Measurements from ENCODE around the gene SUMO2. TPM values are rescaled to one million over a fixed set of nuclear protein-coding genes. Genes with fewer than 3 reads are reported as not detected.
"Not testable (repeated sequence)": the region's sequence is repeated elsewhere in the genome, so short reads cannot be mapped to it uniquely, and the experiment has no call there.

The SUMO2 gene
- total and polyA plus RNA-seq, 10 of the 15 experiments (the other 5 are each of a cell fraction or from before 2014, with no cell fraction given), result 163 to 803 (median 555) TPM

- TF ChIP-seq ATF3 (IDR thresholded peaks at IDR 0.05; ENCODE audit: borderline replicate concordance, extremely low read depth, low read depth, low read length), result no peak
- TF ChIP-seq BRCA1 (IDR thresholded peaks at IDR 0.05; ENCODE audit: low read depth, low read length), result no peak
Observed at GRCh38 chr17:75142236-75142971, 40.4 kb downstream of the SUMO2 start (continued).

GRCh38 chr17:75138519-75138918 is 44.2 kb downstream of the SUMO2 start:
- POLR2A ChIA-PET, result interaction anchor here (1.2 kb wide), 1 partner anchor 10 kb away, joined by 3 read pairs; no protein-coding TSS in a partner anchor
- in situ Hi-C loops (cut with MboI), result no loop called here
- no peaks in the 10 kb centered on the region for H3K27me3 ChIP-seq (replicated peaks in 1 of 2; ENCODE audit: control insufficient read depth in 2 of 2, insufficient read depth in 2 of 2, low read length in 1 of 2)
- H2AFZ ChIP-seq (ENCODE audit: control insufficient read depth, low read depth, low read length), result no peak overlapping the region
- WGBS (ENCODE audit: insufficient coverage, insufficient replicate concordance, low lambda C conversion rate, missing lambda C conversion rate), result 100% methylated on average over 5 of the region's 5 CpGs
- no peak overlapping the region for H3K4me2 ChIP-seq (ENCODE audit: control insufficient read depth, insufficient read depth)
- H3K36me3 ChIP-seq (ENCODE audit: control insufficient read depth in 2 of 2, insufficient read depth in 2 of 2, low read length in 1 of 2), result peaks cover 3 to 16% of the 10 kb centered on the region in 2 experiments
- intact Hi-C loops (cut with micrococcal nuclease; ENCODE audit: unreplicated experiment), result no loop called here
- no peaks in the 10 kb centered on the region for H3K9me3 ChIP-seq (replicated peaks; ENCODE audit: control insufficient read depth, insufficient read depth, low read length)
- BruUV-seq (replicated peaks), result no TSS peak
- H3K79me2 ChIP-seq (ENCODE audit: control insufficient read depth, insufficient read depth, low read length), result no peaks in the 10 kb centered on the region; the same call in 1 of the 2 replicates
- no peak overlapping the region for H3K27ac ChIP-seq (ENCODE audit: control insufficient read depth, insufficient read depth)
- no peak for FAIRE-seq
- no peak for DNase-seq (ENCODE audit: low read depth, low spot score)
- no peaks in the 10 kb centered on the region for H4K20me1 ChIP-seq (ENCODE audit: control insufficient read depth, insufficient read depth)
- SMC1A ChIA-PET (ENCODE audit: uncharacterized antibody, unreplicated experiment), result interaction anchor here (2.1 kb wide), 1 partner anchor 24 kb away, joined by 5 read pairs; no protein-coding TSS in a partner anchor
- TF ChIP-seq TAF1 (IDR thresholded peaks at IDR 0.05; ENCODE audit: borderline replicate concordance, low read depth, low read length), result no peak
- RAD21 ChIA-PET (ENCODE audit: unreplicated experiment), result interaction anchor here (0.6 kb wide), 3 partner anchors 65 to 539 kb away, joined by 3 to 4 read pairs (median 3); no protein-coding TSS in a partner anchor
- H3K4me1 ChIP-seq (ENCODE audit: control insufficient read depth, insufficient read depth, low read length), result peaks cover 9% of the 10 kb centered on the region; the same call in 1 of the 2 replicates
- no peak overlapping the region for H3K9ac ChIP-seq (ENCODE audit: control insufficient read depth, insufficient read depth, low read length)
- CTCF ChIA-PET, result interaction anchor here (1.6 kb wide), 1 partner anchor 24 kb away, joined by 5 read pairs; no protein-coding TSS in a partner anchor
- ATAC-seq, result no peak
- no peak overlapping the region for H3K4me3 ChIP-seq

- POLR2A ChIA-PET, result interaction anchor here (0.6 to 1.0 kb wide), 2 partner anchors 12 to 53 kb away, joined by 8 to 9 read pairs; no protein-coding TSS in a partner anchor
- H3K4me3 ChIP-seq; H3K4me2 ChIP-seq (ENCODE audit: control insufficient read depth, insufficient read depth); H4K20me1 ChIP-seq (ENCODE audit: control insufficient read depth, insufficient read depth); ATAC-seq; H3K9ac ChIP-seq (ENCODE audit: control insufficient read depth, insufficient read depth, low read length); H3K4me1 ChIP-seq (ENCODE audit: control insufficient read depth, insufficient read depth, low read length); BruUV-seq (replicated peaks); H3K9me3 ChIP-seq (replicated peaks; ENCODE audit: control insufficient read depth, insufficient read depth, low read length); H3K27me3 ChIP-seq (replicated peaks in 1 of 2; ENCODE audit: control insufficient read depth in 2 of 2, insufficient read depth in 2 of 2, low read length in 1 of 2); DNase-seq (ENCODE audit: low read depth, low spot score); FAIRE-seq; H2AFZ ChIP-seq (ENCODE audit: control insufficient read depth, low read depth, low read length); H3K79me2 ChIP-seq (ENCODE audit: control insufficient read depth, insufficient read depth, low read length); H3K27ac ChIP-seq (ENCODE audit: control insufficient read depth, insufficient read depth); in situ Hi-C loops (cut with MboI); intact Hi-C loops (cut with micrococcal nuclease; ENCODE audit: unreplicated experiment): not testable (repeated sequence)
- WGBS (ENCODE audit: insufficient coverage, insufficient replicate concordance, low lambda C conversion rate, missing lambda C conversion rate), result 95% methylated on average over 9 of the region's 9 CpGs
- CTCF ChIA-PET, result interaction anchor here (9.3 kb wide), 1 partner anchor 23 kb away, joined by 167 read pairs; no protein-coding TSS in a partner anchor
- peaks cover 2 to 13% of the 10 kb centered on the region in 2 experiments for H3K36me3 ChIP-seq (ENCODE audit: control insufficient read depth in 2 of 2, insufficient read depth in 2 of 2, low read length in 1 of 2)
- SMC1A ChIA-PET (ENCODE audit: uncharacterized antibody, unreplicated experiment), result interaction anchor here (1.0 to 2.1 kb wide), 2 partner anchors 23 to 27 kb away, joined by 3 to 5 read pairs; no protein-coding TSS in a partner anchor
- RAD21 ChIA-PET (ENCODE audit: unreplicated experiment), result interaction anchor here (0.6 kb wide), 1 partner anchor 66 kb away, joined by 4 read pairs; no protein-coding TSS in a partner anchor
Observed at GRCh38 chr17:75137762-75138161, 45.0 kb downstream of the SUMO2 start.
